Neural cell (in vitro differentiated cells): Measurements from ENCODE around the gene BFSP2.

Source experiments
- CTCF ChIP-seq: fragments of 450-650 bp; IDR thresholded peaks from 2 replicates; pipeline ENCODE4 v1.5.1; 2014; ENCODE audit warnings: antibody characterized with exemption, mild to moderate bottlenecking, moderate library complexity; ENCODE audit not compliant: poor library complexity, severe bottlenecking
- EP300 ChIP-seq: fragments of 450-650 bp; conservative IDR thresholded peaks from 2 replicates; pipeline ENCODE4 v1.6.1; 2014; ENCODE audit warnings: antibody characterized with exemption, mild to moderate bottlenecking, moderate library complexity; ENCODE audit not compliant: poor library complexity, severe bottlenecking
- EZH2 ChIP-seq: fragments of 200-600, 300-800 bp; shearing (Covaris generic), sonication (generic); IDR thresholded peaks from 2 replicates; pipeline ENCODE4 v1.6.1; 2014; ENCODE audit warnings: antibody characterized with exemption, low read length, borderline replicate concordance, mild to moderate bottlenecking; ENCODE audit not compliant: insufficient read depth, poor library complexity, severe bottlenecking
- POLR2AphosphoS5 ChIP-seq: IDR thresholded peaks from 2 replicates; pipeline ENCODE4 v1.6.1; 2012
- SMC3 ChIP-seq: fragments of 450-650 bp; conservative IDR thresholded peaks from 2 replicates; pipeline ENCODE4 v1.6.1; 2014; ENCODE audit warnings: antibody characterized with exemption, mild to moderate bottlenecking, moderate library complexity; ENCODE audit not compliant: poor library complexity

- TF ChIP-seq CTCF (no peak), EZH2 (no peak), EP300 (no peak), SMC3 (no peak), POLR2AphosphoS5 (no peak)
Observed at GRCh38 chr3:133487204-133487603, 87.3 kb downstream of the BFSP2 start.
